Measurements from ENCODE around the gene TAOK2.
A peak's percentile ranks its signal among the peaks of the same experiment; 100 is the strongest.
"Not testable (repeated sequence)": the region's sequence is repeated elsewhere in the genome, so short reads cannot be mapped to it uniquely, and the experiment has no call there.

Gene TAOK2

DNA sequence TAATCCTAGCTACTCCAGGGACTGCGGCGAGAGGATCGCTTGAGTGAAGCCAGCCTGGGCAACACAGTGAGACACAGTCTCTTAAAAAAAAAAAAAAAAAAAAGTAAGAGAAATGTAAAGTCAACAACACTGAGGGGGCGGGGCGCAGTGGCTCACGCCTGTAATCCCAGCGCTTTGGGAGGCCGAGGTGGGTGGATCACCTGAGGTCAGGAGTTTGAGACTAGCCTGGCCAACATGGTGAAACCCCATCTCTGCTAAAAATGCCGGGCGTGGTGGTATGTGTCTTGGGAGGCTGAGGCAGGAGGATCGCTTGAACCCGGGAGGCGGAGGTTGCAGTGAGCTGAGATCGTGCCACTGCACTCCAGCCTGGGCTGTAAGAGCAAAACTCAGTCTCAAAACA is 38.9 kb downstream of the TAOK2 start:
- CTCF ChIA-PET, result interaction anchor here (0.7 kb wide), 1 partner anchor 8 kb away, joined by 5 read pairs; no protein-coding TSS in a partner anchor
- H3K27ac ChIP-seq (ENCODE audit: extremely low read depth, low read depth, low read length); H3K4me3 ChIP-seq (ENCODE audit: low read depth, low read length); H3K9me3 ChIP-seq (ENCODE audit: control insufficient read depth, insufficient read depth, low read depth, low read length); H3K4me1 ChIP-seq (ENCODE audit: control insufficient read depth, insufficient read depth, low read length); H3K36me3 ChIP-seq (ENCODE audit: control insufficient read depth in 2 of 2, insufficient read depth in 1 of 2, low read length in 2 of 2): not testable (repeated sequence)
- POLR2A ChIA-PET, result interaction anchor here (0.6 to 1.0 kb wide), 2 partner anchors 39 to 222 kb away, joined by 3 to 5 read pairs; no protein-coding TSS in a partner anchor
- peak; percentile 20; the same call in 1 of the 2 replicates for TF ChIP-seq ZFHX2 (tag by site-specific recombination; conservative IDR thresholded peaks at IDR 0.05)
- TF ChIP-seq ZBTB7A (tag by site-specific recombination; IDR thresholded peaks at IDR 0.05; ENCODE audit: low read depth), result peak; percentile 29; the same call in 1 of the 2 replicates
- TF ChIP-seq KLF7 (tag by site-specific recombination; IDR thresholded peaks at IDR 0.05; ENCODE audit: borderline replicate concordance), result peak; percentile 61; the same call in 1 of the 2 replicates
- TF ChIP-seq, protein P1, sequence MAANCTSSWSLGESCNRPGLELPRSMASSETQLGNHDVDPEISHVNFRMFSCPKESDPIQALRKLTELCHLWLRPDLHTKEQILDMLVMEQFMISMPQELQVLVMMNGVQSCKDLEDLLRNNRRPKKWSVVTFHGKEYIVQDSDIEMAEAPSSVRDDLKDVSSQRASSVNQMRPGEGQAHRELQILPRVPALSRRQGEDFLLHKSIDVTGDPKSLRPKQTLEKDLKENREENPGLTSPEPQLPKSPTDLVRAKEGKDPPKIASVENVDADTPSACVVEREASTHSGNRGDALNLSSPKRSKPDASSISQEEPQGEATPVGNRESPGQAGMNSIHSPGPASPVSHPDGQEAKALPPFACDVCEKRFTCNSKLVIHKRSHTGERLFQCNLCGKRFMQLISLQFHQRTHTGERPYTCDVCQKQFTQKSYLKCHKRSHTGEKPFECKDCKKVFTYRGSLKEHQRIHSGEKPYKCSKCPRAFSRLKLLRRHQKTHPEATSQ (tag by site-specific recombination; IDR thresholded peaks at IDR 0.05), result 0 out of 2 replicates have a peak, but pooled peaks have one; percentile 32
- TF ChIP-seq EGR2 (tag by site-specific recombination; IDR thresholded peaks at IDR 0.05; ENCODE audit: low read depth), result peak; percentile 49; the same call in 1 of the 2 replicates
- TF ChIP-seq KLF9 (tag by site-specific recombination; IDR thresholded peaks at IDR 0.05; ENCODE audit: low read depth), result 0 out of 2 replicates have a peak, but pooled peaks have one; percentile 24
- TF ChIP-seq KLF1 (tag by site-specific recombination; IDR thresholded peaks at IDR 0.05), result peak; percentile 75

GRCh38 chr16:30015450-30015849 is 41.8 kb downstream of the TAOK2 start:
- TF ChIP-seq ZNF366 (tag by site-specific recombination; conservative IDR thresholded peaks at IDR 0.05), result peak; percentile 97
- H3K4me1 ChIP-seq (ENCODE audit: control insufficient read depth, insufficient read depth, low read length); H3K9me3 ChIP-seq (ENCODE audit: control insufficient read depth, insufficient read depth, low read depth, low read length); H3K36me3 ChIP-seq (ENCODE audit: control insufficient read depth in 2 of 2, insufficient read depth in 1 of 2, low read length in 2 of 2); H3K27ac ChIP-seq (ENCODE audit: extremely low read depth, low read depth, low read length); H3K4me3 ChIP-seq (ENCODE audit: low read depth, low read length): not testable (repeated sequence)
- ChIA-PET CTCF (interaction anchor here (1.2 kb wide), 1 partner anchor 167 kb away, joined by 6 read pairs; no protein-coding TSS in a partner anchor), POLR2A (interaction anchor here (0.9 kb wide), 1 partner anchor 13 kb away, joined by 3 read pairs; no protein-coding TSS in a partner anchor)

DNA sequence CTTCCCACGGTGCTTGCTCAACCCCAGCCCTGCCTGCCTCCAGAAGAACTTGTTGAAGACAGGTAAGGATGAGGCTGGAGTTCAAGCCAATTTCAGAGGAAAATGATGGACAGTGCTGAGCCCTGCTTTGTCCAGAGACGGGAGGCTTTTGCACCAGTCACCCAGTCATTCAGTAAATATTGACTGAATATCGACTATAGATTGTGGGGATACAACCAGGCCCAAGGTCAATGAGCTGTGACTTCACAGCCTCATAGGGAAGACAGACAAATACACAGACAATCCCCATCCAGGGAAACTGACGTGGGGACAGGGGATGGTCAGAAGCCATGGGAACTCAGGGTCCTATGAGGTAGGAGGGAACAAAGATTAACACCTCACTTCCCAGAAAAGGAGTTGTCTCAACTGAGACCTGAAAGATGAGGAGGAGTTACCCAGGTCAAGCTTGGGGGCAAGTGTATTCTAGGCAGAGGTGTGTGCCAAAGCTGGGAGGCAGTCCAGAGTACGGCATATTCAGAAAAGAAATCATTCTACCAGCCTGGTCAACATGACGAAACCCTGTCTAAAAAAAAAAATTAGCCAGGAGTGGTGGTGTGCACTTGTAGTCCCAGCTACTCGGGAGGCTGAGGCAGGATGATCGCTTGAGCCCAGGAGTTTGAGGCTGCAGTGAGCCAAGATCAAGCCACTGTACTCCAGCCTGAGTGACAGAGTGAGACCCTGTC is 43.0 kb downstream of the TAOK2 start:
- Histone ChIP-seq H3K27ac (ENCODE audit: extremely low read depth, low read depth, low read length) (no peak overlapping the region), H3K4me3 (ENCODE audit: low read depth, low read length) (no peak overlapping the region), H3K9me3 (ENCODE audit: control insufficient read depth, insufficient read depth, low read depth, low read length) (no peaks in the 10 kb centered on the region), H3K36me3 (ENCODE audit: control insufficient read depth in 2 of 2, insufficient read depth in 1 of 2, low read length in 2 of 2) (no peaks in the 10 kb centered on the region), H3K4me1 (ENCODE audit: control insufficient read depth, insufficient read depth, low read length) (no peaks in the 10 kb centered on the region)
- ChIA-PET POLR2A (no interaction called here), CTCF (interaction anchor here (0.6 to 4.8 kb wide), 5 partner anchors 15 to 647 kb away, joined by 3 to 34 read pairs (median 3); partner anchors contain the start of genes CD2BP2 and TLCD3B)
- TF ChIP-seq SETDB1 (IDR thresholded peaks at IDR 0.05; ENCODE audit: insufficient read length, low read length) (no peak), ZNF354C (tag by site-specific recombination; IDR thresholded peaks at IDR 0.05; ENCODE audit: borderline replicate concordance, low read depth) (no peak)

- ChIA-PET POLR2A (interaction anchor here (0.7 kb wide), 1 partner anchor 96 kb away, joined by 10 read pairs; no protein-coding TSS in a partner anchor), CTCF (interaction anchor here (0.7 to 4.8 kb wide), 2 partner anchors 15 to 338 kb away, joined by 3 to 34 read pairs; partner anchors contain the start of genes CD2BP2 and TLCD3B)
- Histone ChIP-seq H3K4me3 (ENCODE audit: low read depth, low read length) (no peak overlapping the region), H3K9me3 (ENCODE audit: control insufficient read depth, insufficient read depth, low read depth, low read length) (no peaks in the 10 kb centered on the region), H3K4me1 (ENCODE audit: control insufficient read depth, insufficient read depth, low read length) (no peaks in the 10 kb centered on the region), H3K27ac (ENCODE audit: extremely low read depth, low read depth, low read length) (no peak overlapping the region), H3K36me3 (ENCODE audit: control insufficient read depth in 2 of 2, insufficient read depth in 1 of 2, low read length in 2 of 2) (no peaks in the 10 kb centered on the region)
- TF ChIP-seq ZNF214 (tag by site-specific recombination; IDR thresholded peaks at IDR 0.05; ENCODE audit: borderline replicate concordance) (no peak), ZNF146 (tag by site-specific recombination; IDR thresholded peaks at IDR 0.05) (peak; percentile 100), HOXA7 (CRISPR knock-in tag; IDR thresholded peaks at IDR 0.05; ENCODE audit: borderline replicate concordance) (no peak), OSR2 (tag by site-specific recombination; IDR thresholded peaks at IDR 0.05) (no peak)
- TF ChIP-seq, protein P2, sequence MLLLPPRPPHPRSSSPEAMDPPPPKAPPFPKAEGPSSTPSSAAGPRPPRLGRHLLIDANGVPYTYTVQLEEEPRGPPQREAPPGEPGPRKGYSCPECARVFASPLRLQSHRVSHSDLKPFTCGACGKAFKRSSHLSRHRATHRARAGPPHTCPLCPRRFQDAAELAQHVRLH (tag by site-specific recombination; IDR thresholded peaks at IDR 0.05), result 0 out of 2 replicates have a peak, but pooled peaks have one; percentile 40
These were observed 43.6 kb downstream of the TAOK2 start for GRCh38 chr16:30017277-30017656.

All from HEK293 (cell line).